NK-92 (cell line): Measurements from ENCODE around the gene CLEC4M.

Experiments used
- DNase-seq: peaks from one replicate; lab custom pipeline; 2025; ENCODE audit not compliant: unreplicated experiment; lab: John Stamatoyannopoulos, UW

The CLEC4M gene, protein sequence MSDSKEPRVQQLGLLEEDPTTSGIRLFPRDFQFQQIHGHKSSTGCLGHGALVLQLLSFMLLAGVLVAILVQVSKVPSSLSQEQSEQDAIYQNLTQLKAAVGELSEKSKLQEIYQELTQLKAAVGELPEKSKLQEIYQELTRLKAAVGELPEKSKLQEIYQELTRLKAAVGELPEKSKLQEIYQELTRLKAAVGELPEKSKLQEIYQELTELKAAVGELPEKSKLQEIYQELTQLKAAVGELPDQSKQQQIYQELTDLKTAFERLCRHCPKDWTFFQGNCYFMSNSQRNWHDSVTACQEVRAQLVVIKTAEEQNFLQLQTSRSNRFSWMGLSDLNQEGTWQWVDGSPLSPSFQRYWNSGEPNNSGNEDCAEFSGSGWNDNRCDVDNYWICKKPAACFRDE

DNA sequence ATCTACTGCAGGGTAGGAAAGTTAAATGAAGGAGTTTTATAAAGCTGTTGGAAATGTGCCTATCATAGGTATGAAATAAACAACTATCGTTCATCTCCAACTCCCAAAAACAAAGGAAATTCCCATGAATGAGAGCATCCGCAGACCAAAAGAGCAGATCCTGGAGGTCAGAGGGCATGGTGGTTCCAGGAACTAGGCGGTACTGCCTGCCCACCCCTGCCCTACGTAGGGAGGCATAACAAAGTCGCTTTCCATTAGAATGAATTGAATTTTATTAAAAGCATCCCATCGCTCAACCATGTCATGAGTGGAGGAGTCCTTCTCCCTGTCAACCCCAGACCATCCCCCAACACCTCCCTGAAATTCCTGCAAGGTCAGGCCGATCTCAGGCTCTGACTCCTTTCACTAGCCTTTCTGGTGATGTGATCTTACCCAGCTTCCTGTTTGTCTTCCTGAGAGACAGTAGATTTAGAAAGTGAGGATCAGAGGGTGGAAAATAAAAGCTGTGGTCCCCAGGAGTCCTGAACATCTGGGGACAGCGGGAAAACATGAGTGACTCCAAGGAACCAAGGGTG is at the start of gene CLEC4M:
Gene CLEC4M, plus strand, starts transcription at position 525 of the 575 bp plus-strand sequence. Its CDS starts 24 bp downstream, at position 549.
- no peak for DNase-seq

DNA sequence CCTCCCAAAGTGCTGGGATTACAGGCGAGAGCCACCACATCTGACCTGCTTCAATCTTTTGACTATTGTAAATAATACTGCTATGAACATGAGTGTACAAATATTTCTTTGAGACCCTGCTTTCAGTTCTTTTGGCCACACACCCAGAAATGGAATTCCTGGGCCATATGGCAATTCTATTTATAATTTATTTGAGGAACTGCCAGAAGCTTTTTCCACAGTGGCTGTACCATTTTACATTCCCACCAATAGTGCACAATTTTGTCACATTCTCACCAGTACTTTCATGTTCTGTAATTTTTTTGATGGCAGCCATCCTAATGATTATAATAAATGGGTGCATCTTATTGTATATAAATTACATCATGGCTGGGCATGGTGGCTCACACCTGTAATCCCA is 47.4 kb upstream of the CLEC4M start:
- no peak for DNase-seq

DNA sequence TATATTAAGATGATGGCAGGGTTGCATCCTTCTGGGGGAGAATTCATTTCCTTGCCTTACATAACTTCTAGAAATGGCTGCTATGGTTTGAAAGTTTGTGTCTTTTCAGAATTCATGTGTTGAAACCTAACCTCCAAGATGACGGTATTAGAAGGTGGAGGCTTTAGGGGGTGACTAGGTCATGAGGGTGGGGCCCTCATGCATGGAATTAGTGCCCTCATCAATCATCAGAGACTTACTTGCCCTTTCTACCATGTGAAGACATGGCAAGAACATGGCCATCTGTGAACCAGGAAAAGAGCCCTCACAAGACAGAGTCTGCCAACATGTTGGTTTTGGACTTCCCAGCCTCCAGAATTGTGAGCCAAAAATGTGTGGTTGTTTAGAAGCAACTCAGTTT is 46.3 kb upstream of the CLEC4M start:
- DNase-seq = no peak

DNA sequence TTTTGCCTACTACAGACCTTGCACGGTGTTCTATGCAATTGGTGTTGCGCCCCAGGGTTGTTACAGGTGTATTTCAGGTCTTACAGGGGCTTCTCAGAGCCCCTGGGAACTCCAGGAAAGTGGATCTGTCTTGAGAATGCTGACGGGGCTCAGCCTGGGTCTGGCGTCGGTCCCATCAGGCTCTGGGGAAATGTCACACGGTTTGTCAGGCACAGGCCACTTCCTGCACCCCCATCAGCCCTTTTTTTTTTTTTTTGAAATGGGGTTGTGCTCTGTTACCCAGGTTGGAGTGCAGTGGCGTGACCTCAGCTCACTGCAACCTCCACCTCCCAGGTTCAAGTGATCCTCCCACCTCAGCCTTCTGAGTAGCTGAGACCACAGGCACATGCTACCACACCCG is 44.4 kb upstream of the CLEC4M start:
- DNase-seq = no peak

DNA sequence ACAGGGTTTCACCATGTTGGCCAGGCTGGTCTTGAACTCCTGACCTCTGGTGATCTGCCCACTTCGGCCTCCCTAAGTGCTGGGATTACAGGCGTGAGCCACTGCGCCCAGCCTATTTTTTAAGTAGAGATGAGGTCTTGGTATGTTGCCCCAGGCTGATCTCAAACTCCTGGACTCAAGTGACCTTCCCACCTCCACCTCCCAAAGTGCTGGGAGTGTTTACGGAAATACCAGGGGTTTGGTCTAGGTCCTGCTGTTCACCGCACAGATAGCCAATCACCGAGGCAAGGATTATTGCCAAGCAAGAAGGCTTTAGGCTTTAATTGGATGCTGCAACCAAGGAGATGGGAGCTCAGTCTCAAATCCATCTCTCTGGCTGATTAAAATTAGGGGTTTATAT is 42.7 kb upstream of the CLEC4M start:
- DNase-seq = no peak

DNA sequence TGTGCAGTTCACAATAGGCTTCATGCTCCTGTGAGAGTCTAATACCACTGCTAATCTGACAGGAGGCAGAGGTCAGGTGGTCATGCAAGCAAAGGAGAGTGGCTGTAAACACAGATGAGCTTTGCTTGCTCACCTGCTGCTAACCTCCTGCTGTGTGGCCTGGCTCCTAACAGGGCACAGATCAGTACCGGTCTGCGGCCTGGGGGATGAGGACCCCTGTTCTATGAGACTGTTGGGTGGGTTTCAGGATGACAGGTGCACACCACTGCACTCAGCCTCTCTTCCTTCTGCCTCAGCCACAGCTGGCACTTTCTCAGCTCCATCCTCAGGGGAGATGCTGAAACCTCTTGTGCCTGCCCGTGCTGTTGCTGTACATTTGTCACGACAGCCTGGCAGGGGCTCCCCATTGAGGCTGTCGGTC is 40.8 kb upstream of the CLEC4M start:
- DNase-seq = no peak

DNA sequence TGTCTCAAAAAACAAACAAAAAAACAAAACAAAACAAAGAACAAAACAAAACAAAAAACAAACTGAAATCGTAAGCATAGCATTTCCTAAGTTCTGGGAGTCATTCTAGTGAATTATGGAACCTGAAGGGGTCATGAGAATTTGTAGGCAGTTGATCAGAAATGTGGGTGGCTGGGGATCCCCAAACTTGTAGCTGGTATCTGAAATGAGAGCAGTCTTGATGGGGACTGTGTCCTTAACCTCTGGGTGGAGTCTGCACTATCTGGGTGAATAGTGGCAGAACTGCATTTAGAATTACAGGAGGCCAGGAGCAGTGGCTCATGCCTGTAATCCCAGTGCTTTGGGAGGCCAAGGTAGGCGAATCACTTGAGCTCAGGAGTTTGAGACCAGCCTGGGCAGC is 37.3 kb upstream of the CLEC4M start:
- no peak for DNase-seq

DNA sequence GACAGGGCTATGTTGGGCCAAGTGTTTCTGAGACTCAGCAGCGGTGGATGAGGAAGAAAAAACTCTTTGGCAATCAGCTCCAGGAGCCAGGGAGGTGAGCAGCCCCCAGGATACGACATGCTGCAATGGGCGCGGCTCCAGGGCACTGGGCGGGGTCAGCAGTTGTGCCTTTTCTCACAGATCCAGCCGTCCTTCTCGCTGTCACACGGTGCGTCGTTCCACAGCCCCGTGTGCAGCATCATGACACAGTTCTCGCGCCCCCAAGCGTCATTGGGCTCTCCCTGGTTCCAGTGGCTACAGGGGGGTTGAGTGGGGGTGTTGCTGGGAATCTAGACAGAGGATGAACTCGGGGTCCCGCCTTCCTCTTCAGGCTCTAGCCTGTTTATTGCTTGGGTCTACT is 33.8 kb upstream of the CLEC4M start:
- DNase-seq = no peak

DNA sequence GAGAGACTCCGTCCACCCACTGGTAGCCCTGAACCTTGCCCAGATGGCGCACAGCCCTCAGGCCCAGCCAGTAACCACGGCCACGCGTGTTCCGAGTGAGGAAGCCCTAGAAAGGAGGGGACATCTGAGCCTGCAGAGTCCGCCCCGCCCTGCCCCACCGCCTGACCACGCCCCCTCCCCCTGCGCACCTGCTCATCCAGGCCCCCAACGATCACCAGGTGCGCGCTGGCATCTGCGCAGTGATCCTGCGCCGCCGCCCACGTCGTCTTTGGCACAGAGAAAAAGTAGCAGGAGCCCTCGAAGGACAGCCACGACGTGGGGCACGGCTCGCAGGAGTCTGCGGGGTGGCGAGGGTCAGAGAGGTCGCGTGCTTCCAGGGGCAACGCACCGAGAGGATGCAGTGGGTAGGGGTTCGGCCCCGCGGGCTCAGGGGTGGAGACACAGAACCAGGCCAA is 33.2 kb upstream of the CLEC4M start:
- DNase-seq = no peak

DNA sequence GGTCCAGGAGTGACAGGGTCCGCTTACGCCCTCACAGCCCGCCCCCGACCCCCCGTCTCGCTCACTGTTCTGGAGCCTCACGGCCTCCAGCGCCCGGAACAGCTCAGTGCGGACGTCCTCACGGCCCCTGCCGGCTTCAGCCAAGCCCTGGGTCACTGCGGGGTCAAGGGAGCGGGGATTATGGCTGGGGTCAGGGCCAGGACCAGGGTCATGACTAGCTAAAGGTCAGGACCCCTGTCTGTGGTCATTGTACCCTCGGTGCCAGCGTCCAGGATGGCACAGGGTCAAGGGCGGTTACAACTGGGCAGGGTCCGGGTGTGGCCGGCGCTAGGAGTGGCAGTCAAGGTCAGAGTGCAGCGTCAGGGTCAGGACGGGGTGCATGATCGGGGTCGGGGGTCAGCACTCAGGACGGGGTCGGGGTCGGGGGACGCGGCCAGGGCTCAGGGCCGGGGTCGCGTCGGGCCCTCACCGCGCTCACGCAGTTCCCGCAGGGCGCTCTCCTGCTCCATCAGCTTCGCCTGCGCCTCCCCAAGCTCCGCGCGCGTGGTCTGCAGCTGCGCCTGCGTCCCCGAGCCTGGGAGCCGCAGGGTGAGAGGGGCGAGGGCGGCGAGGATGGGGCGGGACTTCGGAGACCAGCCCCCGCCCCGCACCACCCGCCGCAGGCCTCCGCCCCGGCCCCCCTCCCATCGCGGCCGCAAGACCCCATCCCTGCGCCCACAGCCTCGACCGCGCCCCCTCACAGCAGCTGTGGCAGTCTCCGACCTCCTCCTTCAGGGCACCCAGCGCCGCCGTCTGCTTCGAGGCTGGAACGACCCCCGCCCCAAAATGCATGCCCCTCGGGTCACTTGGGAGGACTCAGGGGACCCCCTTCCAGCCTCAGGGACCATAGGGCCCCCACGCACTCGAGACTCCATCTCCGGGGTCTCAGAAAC is 32.5 kb upstream of the CLEC4M start:
- DNase-seq = no peak

DNA sequence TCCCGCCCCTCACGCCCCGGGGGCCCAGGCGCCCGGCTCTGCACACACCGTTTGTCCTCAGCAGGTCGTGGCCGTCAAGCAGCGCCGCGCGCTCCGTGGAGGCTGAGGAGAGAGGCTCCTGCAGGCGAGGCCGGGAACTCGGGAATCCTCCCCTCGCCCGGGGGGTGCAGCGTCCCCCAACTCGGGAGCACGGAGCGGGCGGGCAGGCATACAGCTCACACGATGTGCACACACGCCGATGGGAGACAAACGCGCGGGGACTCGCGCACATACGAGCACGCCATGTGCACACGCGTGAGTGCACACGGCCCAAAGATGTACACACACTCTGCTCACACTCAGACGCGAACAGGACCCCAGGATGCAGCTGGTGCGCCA is 31.8 kb upstream of the CLEC4M start:
- no peak for DNase-seq

DNA sequence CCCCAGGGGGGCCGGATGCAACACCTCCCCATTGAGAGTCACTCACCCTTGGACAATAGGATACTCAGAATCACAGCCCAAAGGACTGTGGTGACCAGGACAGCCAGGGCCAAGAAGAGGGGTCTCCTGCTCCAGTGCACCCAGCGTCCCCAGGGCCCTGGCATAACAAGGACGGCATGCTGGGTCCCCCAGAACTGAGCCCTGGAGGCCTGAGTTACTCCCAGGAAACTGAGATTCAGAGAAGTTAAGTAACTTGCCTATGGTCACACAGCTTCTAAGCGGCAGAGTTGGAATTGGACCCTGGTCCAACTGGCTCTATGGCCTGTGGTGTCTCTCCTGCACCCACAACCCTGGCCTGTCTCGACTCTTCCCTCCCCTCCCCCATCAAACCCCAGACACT is 31.4 kb upstream of the CLEC4M start:
- DNase-seq = no peak

DNA sequence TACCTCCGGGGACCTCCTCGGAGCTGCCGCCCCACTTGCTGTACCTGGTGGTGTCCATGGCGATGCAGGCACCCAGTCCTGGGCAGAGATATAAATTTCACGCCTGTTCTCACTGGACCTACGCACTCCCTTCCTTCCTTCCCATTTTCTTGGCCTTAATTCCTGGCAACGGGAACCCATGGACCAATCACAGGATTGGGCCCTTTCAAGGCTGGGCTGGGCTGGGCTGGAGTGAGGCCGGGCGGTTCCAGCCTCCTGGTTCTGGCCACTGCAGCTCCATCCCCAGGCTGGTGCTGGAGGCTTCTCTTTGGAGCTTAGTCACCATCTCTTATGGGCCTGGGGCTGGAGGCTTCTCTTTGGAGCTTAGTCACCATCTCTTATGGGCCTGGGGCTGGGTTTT is 31.0 kb upstream of the CLEC4M start, which contains the start of gene CLEC4G:
Gene CLEC4G, minus strand, starts transcription at position 66 of the 400 bp plus-strand sequence. Its CDS starts 8 bp downstream, at position 58.
- no peak for DNase-seq

DNA sequence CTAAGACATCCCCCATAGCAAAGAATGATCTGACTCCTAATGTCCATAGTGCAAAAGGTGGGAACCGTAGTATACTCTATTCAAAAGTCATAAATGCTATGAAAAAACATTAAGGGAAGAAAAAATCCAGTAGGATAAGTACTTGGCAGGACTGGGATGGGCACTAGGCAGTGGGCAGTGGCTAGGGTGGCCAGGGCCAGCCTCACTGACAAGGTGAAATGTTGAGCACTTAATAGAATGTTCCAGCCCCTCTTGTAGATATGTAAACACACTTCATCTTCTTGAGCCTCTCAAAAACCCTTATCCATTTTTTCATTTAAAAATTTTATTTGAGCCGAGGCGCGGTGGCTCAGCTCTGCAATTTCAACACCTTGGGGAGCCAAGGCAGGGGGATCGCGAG is 29.7 kb upstream of the CLEC4M start:
- DNase-seq = no peak

DNA sequence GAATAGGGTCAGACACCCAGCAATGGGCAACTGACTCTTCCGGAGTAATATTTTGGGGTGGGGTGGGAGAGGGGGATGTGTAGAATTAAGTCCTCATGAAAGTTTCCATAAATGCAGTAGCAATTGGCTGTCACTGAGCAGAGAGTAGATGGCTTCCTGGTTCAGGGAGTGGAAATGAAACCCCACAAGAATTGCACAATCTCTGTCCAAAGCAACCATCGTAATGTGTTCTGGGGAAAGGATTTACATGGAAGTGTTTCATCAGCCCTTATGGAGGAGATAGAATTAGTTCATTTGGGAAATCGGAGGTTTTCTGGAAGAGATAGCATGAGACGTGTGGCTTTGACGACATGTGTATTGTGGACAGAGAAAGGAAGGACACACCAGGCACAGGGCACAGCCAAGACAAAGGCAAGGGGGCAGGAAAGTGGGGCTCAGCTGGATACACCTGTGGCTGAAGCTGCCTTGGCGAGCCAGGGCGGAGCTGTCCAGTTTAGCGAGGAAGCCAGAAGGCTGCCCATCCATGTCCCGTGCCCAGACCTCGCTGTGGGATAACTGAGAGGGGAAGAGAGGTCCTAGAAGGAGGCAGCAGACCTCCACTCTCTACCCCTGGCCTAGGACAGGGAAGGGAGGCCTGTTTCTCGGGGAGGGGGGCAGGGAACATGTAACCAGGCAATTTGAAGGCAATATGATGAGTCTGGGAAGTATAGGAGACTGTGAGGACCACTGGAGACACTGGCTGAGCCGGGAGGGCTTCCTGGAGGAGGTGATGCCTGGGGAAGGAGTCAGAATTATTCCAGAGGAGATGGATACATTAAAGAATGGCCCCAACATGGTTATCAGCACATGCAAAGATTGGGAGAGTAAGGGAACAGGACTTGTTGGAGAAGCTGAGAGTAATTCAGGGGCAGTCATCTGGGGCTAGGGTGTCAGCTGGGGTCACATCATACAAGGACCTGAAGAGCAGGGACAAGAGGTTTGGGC is 28.5 kb upstream of the CLEC4M start:
- no peak for DNase-seq

DNA sequence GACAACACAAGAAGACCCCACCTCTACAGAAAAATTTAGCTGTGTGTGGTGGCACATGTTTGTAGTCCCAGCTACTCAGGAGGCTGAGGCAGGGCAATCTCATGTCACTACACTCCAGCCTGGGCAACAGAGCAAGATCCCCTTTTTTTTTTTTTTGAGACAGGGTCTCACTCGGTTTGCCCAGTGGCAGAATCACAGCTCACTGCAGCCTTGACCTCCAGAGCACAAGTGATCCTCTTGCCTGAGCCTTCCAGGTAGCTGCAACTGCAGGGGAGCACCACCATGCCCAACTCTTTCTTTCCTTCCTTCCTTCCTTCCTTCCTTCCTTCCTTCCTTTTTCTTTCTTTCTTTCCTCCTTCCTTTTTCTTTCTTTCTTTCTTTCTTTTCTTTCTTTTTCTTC is 26.9 kb upstream of the CLEC4M start:
- DNase-seq = no peak

DNA sequence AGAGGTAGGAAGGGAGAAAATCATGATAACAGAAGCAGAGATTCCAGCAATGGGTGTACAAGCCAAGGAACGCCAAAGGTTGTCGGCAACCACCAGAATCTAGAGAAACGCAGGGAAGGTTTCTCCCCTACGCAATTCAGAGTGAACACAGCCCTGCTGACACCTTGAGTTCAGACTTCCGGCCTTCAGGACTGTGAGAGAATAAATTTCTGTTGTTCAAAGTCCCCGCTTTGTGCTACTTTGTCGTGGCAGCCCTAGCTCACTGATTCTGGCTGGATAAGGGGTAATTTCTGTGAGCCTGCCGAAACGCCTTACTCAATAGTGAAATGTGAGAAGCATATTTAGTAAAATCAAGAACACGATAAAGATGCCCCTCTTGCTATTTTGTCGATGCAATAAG is 25.8 kb upstream of the CLEC4M start:
- no peak for DNase-seq

DNA sequence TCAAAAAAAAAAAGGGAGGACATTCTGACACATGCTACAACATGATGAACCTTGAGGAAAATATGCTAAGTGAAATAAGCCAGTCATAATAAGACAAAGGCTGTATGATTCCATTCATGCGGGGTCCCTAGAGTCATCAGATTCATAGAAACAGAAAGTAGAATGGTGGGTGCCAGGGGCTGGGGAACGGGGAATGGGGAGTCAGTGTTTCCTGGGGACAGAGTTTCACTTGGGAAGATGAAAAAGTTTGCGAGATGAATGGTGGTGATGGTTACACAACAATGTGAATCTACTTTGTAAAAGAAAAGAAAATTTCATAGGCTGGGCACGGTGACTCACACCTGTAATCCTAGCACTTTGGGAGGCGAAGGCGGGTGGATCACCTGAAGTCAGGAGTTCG is 25.0 kb upstream of the CLEC4M start:
- DNase-seq = no peak

DNA sequence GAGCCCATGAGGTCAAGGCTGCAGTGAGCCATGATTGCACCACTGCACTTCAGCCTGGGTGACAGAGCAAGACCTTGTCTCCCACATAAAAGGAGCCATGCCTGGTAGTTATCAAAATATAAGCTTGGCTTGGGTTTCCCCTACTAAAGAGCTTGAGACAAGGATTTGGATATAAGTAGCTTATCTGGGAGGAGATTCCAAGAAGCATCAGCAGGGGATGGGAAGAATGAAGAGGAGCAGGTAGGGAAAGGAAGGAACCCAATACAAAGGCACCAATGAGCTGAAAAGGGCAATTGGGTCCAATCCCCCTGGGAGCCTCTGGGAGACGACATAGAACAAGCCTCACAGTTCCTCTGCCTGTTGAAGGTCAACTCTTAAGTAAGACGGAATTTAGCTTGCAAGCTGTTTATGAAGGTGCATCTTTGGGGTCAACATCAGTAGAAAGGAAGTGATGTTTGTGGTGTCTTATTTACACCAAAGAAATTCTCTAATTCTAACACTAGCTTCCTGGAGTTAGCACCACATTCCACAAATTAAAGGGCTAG is 23.8 kb upstream of the CLEC4M start:
- DNase-seq = no peak
